GM12873 (cell line): ENCODE data around the gene KRTAP12-2.

ENCODE experiments used
- TF ChIP-seq, protein P1 (sequence below): IDR thresholded peaks from 2 replicates; pipeline ENCODE4 v1.5.1; 2012; ENCODE audit warnings: low read depth, mild to moderate bottlenecking, moderate library complexity, low read length, control low read depth; ENCODE audit not compliant: insufficient read depth; ENCODE audit errors: missing control alignments

KRTAP12-2 gene

DNA sequence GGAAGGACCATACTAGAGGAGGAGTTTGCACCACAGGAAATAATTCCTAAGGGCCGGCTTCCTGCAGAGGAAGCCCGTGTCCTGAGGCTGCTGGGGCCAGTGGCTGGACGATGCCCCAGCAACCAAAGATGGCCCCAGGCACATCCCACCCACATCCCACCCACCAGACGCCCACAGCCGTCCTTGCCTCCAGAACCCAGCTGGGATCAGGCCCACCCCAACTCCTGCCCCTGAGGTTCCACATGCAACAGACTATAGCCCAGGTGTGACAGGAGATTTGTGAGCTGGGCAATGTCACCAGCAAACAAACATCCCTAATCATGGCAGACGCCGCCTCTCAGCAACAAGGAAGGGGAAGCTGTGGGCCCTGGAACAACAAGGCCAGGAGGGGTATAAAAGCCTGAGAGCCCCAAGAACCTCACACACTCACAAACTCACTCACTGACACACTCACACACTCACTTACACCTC is 40.0 kb downstream of the KRTAP12-2 start, which contains the start of gene KRTAP10-9:
KRTAP10-9 (plus strand) TSS at position 421 of the 471 bp plus-strand sequence. CDS start 79 bp downstream, outside the sequence.
- TF ChIP-seq, protein P1, sequence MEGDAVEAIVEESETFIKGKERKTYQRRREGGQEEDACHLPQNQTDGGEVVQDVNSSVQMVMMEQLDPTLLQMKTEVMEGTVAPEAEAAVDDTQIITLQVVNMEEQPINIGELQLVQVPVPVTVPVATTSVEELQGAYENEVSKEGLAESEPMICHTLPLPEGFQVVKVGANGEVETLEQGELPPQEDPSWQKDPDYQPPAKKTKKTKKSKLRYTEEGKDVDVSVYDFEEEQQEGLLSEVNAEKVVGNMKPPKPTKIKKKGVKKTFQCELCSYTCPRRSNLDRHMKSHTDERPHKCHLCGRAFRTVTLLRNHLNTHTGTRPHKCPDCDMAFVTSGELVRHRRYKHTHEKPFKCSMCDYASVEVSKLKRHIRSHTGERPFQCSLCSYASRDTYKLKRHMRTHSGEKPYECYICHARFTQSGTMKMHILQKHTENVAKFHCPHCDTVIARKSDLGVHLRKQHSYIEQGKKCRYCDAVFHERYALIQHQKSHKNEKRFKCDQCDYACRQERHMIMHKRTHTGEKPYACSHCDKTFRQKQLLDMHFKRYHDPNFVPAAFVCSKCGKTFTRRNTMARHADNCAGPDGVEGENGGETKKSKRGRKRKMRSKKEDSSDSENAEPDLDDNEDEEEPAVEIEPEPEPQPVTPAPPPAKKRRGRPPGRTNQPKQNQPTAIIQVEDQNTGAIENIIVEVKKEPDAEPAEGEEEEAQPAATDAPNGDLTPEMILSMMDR = no peak

DNA sequence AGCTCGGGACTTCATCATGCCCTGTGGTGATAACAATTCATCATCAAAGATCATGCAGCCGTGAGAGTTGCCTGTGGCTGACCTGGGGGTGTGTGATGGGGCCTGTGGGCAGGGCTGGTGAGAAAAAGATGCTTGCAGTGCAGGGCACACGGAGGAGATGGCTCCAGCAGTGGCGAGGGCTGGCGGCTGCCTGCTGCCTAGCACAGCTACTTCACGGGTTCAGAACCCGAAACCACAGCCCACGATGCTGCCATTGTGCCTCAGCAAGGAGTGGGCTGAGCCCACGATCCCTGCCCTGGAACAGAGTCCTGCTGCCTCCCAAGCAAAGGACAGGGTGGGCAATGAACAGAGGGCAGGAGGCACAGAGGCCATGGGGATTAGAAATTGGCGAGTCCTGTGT is 40.5 kb downstream of the KRTAP12-2 start:
- TF ChIP-seq, protein P1 = no peak

GRCh38 chr21:44625756-44626155 is 41.0 kb downstream of the KRTAP12-2 start:
- TF ChIP-seq, protein P1 = no peak

DNA sequence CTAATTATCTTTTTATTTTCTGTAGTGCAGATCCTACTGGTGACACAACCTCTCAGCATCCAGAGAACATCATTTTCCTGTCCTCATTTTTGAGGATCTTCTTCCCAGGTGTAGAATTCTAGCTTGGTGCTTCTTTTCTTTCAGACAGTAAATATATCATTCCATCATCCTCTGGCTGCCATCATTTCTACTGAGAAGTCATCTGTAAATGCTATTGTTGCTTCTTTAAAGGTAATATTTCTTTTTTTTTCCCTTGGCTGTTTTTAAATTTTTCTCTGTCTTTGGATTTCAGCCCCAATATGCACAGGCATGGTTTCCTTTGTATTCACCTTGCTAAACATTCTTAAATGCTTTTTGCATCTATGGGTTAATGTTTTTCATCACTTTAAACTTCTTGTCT is 43.2 kb downstream of the KRTAP12-2 start:
- TF ChIP-seq, protein P1 = no peak

- TF ChIP-seq, protein P1 = no peak
These were observed 46.8 kb downstream of the KRTAP12-2 start for GRCh38 chr21:44619886-44620285.

DNA sequence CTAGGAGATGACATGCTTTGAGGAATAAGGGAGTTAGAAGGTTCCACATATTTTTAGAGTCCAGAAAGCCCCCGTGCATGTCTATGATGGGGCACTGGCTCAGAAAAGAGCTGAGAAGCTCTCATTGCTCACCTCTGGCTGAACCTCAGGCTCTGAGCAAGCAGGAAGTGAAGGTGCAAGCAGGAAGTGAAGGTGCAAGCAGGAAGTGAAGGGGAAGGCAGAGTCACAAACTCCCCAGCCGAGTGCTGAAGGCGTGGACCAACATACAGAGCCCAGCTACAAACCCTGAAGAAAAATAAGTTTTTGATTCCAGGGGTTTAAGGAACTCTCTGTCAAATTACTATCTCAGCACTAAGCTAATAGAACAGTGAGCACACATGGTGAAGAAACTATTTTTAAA is 47.8 kb downstream of the KRTAP12-2 start:
- TF ChIP-seq, protein P1 = no peak

DNA sequence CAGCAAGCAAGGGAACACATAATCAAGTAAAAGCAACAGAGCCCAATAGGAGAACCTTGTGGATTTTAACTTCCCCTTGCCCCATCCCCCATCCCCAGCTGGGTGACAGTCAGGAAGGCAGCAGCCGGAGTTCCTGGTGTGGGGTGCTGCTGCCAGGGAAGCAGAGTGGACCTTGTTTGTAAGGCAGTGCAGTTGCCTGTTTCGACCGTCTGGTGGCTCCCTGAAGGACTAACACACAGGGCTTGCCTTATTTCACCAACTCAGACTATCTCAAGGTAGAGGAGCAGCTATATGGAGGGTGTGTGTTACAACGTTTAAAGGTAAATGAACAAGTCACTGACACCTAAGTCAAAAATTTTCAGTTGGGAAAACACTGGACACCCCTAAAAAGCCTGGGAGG is 48.2 kb downstream of the KRTAP12-2 start:
- TF ChIP-seq, protein P1 = peak; percentile 31

- TF ChIP-seq, protein P1 = no peak
These were observed 49.6 kb downstream of the KRTAP12-2 start for GRCh38 chr21:44617071-44617501.
